Measurements from ENCODE around the gene FADS2. TPM values are rescaled to one million over a fixed set of nuclear protein-coding genes. Genes with fewer than 3 reads are reported as not detected.
A peak's percentile ranks its signal among the peaks of the same experiment; 100 is the strongest.

FADS2 gene
- total RNA-seq, 1 experiment from 2014 or later: 48.8 TPM

DNA sequence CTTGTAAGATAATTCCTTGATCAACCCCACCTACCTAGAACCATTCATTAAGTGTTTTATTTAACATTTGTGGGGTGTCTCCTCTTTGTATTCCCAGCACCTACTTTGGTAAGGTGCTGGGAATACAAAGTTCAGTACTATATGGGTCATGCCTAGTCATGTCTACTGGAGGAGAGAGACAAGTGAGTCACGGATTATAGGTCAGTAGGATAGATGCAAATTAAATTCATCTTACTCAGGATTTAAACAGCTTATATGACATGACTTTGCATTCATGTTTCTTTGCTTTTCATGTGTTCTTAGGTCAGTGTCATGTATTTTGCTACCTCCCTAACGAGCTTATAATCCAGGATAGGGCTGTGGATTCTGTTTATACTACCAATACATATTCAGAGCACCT, 7.9 kb upstream of the FADS2 start:
- no peak for DNase-seq (ENCODE audit: low read depth)

DNA sequence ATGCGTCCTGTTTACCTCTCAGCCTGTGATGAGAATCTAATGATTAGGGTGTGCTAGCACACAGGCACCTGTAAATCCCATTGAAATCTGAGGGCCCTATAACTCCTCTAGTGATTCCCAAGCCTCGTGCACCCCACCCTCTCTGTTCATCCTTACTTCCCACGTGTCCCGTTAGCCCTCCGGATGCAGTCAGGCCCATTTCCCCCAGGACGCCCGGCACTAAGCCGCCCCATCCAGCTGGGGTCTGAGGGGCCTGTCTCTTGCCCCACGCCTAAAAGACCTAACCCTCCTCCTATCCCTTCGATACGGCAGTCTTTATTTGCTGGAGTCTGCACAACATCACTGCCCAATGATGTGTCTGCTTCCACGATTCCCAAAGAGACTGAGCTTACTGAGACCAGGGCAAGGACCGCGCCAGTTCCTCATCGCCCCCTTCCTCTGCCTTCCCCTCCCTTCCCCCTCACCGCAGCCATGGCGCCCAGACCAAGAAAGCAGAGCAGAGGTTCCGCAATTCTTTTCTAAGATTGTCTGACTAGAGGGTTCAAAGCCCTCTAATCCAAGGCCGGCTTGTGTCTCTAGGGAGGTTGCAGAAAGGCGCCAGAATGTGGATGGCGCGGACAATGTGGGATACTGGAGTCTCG, 1.1 kb upstream of the FADS2 start:
- no peak for DNase-seq (ENCODE audit: low read depth)

DNA sequence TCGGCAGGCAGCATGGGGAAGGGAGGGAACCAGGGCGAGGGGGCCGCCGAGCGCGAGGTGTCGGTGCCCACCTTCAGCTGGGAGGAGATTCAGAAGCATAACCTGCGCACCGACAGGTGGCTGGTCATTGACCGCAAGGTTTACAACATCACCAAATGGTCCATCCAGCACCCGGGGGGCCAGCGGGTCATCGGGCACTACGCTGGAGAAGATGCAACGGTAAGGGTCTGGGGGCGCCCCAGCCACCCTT, 204 bp downstream of the FADS2 start:
- DNase-seq (ENCODE audit: low read depth): no peak

DNA sequence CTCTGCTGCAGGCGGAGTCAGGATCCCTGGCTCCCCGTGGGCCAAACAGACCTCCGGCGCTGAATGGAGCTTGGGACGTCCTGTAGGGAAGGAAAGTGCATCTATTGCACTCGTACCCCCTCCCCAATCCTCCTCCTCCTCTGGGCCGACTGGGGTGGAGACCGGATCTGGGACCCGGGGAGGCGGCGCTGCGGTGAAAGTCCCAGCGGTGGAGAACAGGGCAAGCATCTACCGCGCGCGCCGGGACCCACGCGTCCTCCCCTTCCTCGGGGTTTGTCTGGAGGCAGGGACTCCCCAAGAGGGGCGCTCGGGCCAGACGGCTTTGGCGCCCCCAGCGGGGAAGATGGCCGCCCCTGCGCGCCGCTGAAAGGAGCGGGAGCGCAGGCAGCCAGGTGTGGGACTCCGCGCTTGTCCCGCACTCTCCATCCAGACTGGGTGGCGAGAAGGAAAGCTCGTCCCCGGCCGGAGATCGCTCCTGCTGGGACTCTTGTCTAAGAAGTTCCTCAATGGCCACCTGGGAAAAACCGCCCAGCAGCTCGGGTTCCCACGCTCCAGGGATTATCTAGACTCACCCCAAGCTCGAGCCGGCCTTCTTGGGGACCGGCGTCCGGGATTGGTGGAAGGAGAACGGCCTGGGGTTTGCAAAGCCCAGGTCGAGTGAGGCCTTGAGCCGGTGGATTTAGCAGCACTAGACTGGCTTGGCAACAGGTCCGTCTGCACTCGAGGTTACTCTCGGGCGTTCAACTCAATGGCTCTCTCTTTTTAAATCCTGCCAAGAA, 718 bp downstream of the FADS2 start:
- DNase-seq (ENCODE audit: low read depth): no peak

DNA sequence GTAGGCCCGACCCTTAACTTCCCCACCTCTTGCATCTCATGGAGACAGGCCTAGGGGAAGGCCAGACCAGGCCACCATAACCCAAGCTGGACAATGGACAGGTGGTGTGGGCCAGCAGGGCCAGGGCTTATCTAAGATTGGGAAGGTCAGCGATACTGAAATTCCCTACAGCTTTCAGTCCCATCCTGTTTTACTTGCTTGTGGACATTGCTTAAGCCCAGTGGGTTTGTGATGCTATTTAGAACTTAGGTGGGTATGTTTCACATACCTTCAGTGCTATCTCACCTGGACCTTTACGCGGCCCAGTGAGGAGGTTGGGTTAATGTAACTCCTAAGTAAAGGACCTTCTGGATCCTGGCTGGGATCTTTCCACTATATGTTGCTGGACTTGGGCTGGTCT, 1.7 kb downstream of the FADS2 start:
- DNase-seq (ENCODE audit: low read depth): no peak

- DNase-seq (ENCODE audit: low read depth): no peak
Observed at GRCh38 chr11:61830237-61831105, 2.4 kb downstream of the FADS2 start.

- no peak for DNase-seq (ENCODE audit: low read depth)
Observed at GRCh38 chr11:61832207-61832606, 4.1 kb downstream of the FADS2 start.

- DNase-seq (ENCODE audit: low read depth): no peak
Observed at GRCh38 chr11:61832754-61833153, 4.7 kb downstream of the FADS2 start.

DNA sequence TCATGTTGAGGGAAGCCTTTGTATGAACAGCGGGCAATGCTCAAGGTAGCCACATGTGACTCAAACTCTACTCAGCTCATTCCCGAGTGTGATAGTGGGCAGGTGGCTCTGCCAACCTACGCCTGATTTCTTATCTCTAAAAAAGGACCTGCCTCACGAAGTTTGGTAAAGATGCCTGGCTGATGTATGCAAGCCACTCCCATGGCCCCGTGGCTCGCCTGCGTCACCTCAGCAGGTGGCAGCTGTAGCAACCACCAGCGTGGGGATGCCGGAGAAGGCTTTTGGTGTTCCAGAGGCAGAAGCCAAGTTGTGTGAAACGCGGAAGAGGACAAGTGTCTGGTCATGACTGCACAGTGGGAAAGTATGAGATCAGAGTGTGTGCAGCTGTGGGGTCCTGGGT, 5.4 kb downstream of the FADS2 start:
- no peak for DNase-seq (ENCODE audit: low read depth)

GRCh38 chr11:61833926-61834277, 5.8 kb downstream of the FADS2 start:
- no peak for DNase-seq (ENCODE audit: low read depth)

DNA sequence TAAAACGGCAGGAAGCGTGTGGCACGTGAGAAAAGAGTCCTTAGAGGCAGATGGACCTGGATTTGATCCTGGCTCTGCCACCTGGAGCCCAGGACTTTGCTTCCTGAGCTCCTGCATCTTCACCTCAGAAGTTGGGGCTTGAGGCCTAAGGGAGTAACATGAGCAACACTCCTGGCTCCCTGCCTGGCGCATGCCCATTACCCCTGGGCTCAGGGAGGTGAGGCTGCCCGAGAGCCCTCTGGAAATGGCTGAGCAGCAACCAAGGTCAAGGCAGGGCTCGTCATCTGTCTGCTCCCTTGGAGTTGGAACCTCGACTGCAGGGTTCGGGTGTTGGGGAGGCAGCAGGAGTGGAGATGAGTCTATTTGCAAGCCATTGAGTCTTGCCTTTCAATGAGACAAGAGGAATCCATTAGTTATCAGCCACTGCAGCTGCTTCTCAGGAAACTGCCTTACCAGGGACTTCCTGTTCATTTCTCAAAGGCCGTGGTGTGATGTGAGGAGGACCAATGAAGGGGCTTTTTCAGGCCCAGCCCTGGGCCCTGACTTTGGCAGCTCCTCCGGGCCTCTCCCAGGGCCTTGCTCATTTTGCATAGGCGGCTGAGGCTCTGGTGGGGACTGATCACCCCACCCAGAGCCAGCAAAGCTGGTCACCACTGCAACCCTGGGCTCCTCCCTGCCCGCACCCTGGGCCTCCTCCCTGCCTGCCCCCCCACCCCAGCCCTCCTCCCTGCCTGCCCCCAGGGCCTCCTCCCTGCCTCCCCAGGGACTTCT, 6.4 kb downstream of the FADS2 start:
- peak; percentile 74 for DNase-seq (ENCODE audit: low read depth)

DNA sequence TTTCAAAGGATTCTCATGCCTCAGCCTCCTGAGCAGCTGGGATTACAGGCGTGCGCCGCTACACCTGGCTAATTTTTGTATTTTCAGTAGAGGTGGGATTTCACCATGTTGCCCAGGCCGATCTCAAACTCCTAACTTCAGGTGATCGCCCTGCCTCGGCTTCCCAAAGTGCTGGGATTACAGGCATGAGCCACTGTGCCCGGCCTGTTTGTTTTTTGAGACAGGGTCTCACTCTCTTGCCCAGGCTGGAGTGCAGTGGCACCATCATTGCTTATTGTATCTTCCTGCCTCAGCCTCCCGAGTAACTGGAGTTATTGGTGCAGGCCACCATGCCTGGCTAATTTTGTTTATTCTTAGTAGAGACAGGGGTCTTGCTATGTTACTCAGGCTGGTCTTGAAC, 8.1 kb downstream of the FADS2 start:
- DNase-seq (ENCODE audit: low read depth): no peak

- DNase-seq (ENCODE audit: low read depth): no peak
Observed at GRCh38 chr11:61837411-61838005, 9.4 kb downstream of the FADS2 start.

GRCh38 chr11:61838501-61838900, 10.4 kb downstream of the FADS2 start:
- DNase-seq (ENCODE audit: low read depth): no peak

GRCh38 chr11:61838921-61839320, 10.8 kb downstream of the FADS2 start:
- no peak for DNase-seq (ENCODE audit: low read depth)

DNA sequence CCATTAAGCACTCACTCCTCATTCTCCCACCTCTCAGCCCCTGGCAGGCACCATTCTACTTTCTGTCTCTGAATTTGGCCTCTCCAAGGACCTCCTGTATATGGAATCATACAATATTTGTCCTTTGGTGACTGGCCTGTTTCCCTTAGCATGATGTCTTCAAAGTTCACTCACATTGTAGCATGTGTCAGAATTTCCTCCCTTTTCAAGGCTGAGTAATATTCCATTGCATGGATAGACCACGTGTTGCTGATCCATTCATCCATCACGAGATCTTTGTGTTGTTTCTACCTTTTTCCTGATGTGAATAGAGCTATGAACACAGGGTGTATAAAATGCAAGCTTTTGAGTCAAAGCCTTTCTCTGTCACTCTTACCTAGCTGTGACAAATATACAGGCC, 11.6 kb downstream of the FADS2 start:
- DNase-seq (ENCODE audit: low read depth): no peak

GRCh38 chr11:61840371-61840770, 12.3 kb downstream of the FADS2 start:
- no peak for DNase-seq (ENCODE audit: low read depth)

- DNase-seq (ENCODE audit: low read depth): no peak
Observed at GRCh38 chr11:61841636-61842527, 13.8 kb downstream of the FADS2 start.

GRCh38 chr11:61842528-61842820, 14.4 kb downstream of the FADS2 start:
- DNase-seq (ENCODE audit: low read depth): no peak

DNA sequence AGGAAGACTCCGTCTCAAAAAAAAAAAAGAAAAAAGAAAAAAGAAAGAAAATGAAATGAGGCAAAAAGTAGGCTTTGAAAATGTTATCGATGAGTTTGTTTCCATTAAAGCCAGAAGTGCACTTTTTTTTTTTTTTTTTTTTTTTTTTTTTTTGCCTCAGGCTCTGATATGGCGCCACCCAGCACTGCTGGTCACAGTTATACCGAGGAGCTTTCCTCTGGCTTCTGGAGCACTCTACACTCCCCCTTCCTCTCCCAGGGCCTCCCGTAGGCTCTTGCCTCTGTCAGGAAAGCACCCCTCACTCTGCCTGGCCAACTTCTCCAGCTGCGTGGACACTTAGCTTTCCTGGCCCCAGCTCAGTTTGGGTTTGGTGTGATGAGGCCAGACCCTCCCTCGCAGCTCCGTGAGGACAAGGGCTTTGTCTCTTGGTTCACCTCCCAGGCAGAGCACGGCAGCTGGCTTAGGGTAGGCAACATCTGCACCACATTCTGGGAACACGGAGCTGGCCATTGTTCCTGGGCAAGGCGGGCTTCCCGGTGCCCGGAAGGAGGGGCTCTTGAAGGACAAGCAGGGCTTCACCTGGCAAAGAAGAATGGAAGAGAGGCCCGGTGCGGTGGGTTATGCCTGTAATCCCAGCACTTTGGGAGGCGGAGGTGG, 16.9 kb downstream of the FADS2 start:
- DNase-seq (ENCODE audit: low read depth): no peak

Measured in RPMI7951 (cell line).